ENCODE measurements around the gene CARHSP1. TPM values are rescaled to one million over a fixed set of nuclear protein-coding genes. Genes with fewer than 3 reads are reported as not detected.

Gene CARHSP1
- total RNA-seq, 4 donors from 2014 or later = 20.0 to 79.2 (median 67.4) TPM

DNA sequence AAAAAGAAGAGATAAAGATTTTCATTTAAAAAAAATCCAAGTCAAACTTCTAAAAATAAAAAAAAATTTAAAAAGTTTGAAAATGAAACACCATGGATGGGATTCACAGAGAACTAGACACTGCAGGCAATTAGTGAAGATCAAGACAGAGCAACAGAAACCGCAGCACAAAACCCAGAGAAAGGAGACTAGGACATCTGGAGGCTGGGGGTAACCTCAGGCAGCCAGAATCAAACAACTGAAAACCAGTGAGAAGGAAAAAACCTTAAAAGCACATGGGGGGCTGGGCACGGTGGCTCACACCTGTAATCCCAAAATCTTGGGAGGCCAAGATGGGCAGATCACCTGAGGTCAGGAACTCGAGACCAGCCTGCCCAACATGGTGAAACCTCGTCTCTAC is 44.0 kb upstream of the CARHSP1 start:
- TF ChIP-seq, protein P1, sequence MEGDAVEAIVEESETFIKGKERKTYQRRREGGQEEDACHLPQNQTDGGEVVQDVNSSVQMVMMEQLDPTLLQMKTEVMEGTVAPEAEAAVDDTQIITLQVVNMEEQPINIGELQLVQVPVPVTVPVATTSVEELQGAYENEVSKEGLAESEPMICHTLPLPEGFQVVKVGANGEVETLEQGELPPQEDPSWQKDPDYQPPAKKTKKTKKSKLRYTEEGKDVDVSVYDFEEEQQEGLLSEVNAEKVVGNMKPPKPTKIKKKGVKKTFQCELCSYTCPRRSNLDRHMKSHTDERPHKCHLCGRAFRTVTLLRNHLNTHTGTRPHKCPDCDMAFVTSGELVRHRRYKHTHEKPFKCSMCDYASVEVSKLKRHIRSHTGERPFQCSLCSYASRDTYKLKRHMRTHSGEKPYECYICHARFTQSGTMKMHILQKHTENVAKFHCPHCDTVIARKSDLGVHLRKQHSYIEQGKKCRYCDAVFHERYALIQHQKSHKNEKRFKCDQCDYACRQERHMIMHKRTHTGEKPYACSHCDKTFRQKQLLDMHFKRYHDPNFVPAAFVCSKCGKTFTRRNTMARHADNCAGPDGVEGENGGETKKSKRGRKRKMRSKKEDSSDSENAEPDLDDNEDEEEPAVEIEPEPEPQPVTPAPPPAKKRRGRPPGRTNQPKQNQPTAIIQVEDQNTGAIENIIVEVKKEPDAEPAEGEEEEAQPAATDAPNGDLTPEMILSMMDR (IDR thresholded peaks at IDR 0.05) = no peak
- no peak for TF ChIP-seq POLR2A (IDR thresholded peaks at IDR 0.05)
- no peak for DNase-seq
- H3K36me3 ChIP-seq = no peaks in the 10 kb centered on the region
- no peak overlapping the region for H3K4me3 ChIP-seq
- intact Hi-C loops (cut with DNase I; ENCODE audit: low total_unique reads) = no loop called here
- no peaks in the 10 kb centered on the region for H3K27me3 ChIP-seq
- no peaks in the 10 kb centered on the region for H3K4me1 ChIP-seq
- no peaks in the 10 kb centered on the region for H3K9me3 ChIP-seq
- no peak overlapping the region for H3K27ac ChIP-seq

DNA sequence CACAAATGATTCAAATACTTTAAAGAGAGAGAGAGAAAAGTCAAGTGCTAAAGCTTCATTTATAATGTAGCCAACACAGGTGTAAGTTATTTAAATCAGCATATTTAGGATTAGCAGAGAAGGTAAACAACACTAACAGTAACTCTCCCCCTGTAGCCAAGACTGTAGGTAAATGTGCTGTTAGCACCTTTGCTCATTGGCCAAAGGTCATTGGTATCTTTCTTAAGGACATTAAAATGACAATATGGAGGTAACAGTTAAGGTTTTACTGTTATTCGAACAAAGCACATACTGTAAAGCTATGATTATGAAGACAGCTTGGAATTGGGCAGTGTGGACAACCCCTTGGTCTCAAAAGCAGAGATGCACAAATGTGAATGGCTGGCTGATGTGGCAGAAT is 42.0 kb upstream of the CARHSP1 start:
- no peak for TF ChIP-seq POLR2A (IDR thresholded peaks at IDR 0.05)
- H3K27me3 ChIP-seq = no peaks in the 10 kb centered on the region
- intact Hi-C loops (cut with DNase I; ENCODE audit: low total_unique reads) = no loop called here
- H3K9me3 ChIP-seq = no peaks in the 10 kb centered on the region
- no peak overlapping the region for H3K27ac ChIP-seq
- no peaks in the 10 kb centered on the region for H3K4me1 ChIP-seq
- no peaks in the 10 kb centered on the region for H3K36me3 ChIP-seq
- DNase-seq = no peak
- no peak overlapping the region for H3K4me3 ChIP-seq

DNA sequence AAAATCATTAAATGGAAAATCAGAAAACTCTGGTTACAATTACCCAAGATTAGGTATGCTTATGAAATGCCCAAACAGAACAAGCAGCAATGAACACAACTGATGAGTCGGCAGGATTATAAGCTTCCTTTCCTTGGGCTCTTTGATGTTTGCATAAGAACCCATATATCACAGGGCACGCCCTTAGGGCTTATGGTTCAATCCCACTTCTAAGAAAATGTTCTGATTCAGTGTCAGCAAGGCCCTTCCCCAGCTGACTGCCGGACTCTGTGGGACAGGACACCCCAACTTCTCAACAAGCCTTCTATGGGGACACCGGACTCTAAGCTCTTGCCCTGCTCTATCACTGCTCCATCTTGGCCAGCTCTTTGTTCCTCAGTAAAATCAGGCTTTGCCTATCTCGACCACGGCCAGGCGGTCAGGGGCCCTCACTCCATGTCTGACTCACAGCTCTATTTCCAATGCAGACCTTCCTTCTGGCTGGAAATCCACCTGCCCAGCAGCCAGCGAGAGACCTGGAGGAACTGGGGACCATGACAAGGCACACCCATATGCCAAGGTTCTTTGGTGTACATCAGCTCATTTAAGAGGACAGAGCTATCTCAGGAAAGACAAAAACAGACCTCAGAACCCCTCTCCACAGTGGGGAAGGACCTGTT is 40.1 kb upstream of the CARHSP1 start:
- H3K27me3 ChIP-seq = no peaks in the 10 kb centered on the region
- intact Hi-C loops (cut with DNase I; ENCODE audit: low total_unique reads) = no loop called here
- no peaks in the 10 kb centered on the region for H3K4me1 ChIP-seq
- TF ChIP-seq POLR2A (IDR thresholded peaks at IDR 0.05) = no peak
- TF ChIP-seq, protein P1 (IDR thresholded peaks at IDR 0.05) = no peak
- no peak overlapping the region for H3K27ac ChIP-seq
- H3K36me3 ChIP-seq = no peaks in the 10 kb centered on the region
- H3K4me3 ChIP-seq = no peak overlapping the region
- DNase-seq = no peak
- H3K9me3 ChIP-seq = no peaks in the 10 kb centered on the region

DNA sequence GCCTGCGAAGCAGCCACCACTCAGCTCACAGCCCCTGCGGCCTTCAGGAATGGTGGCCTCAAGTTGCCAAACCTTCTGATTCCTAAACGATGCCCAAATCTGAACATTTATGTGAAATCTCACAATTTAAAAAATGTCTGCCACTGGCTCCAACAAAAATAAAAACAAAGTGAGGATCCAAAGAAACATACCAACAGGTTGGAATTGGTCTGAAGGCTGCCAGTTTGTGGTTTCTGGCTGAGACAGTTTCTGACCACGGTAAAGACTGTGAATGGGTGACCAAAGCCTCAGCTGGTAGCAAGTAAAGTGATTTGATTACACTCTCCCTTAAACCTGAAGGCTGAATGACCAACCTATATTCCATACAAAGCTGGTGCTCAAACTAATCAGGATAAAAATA is 38.3 kb upstream of the CARHSP1 start:
- no peak for DNase-seq
- intact Hi-C loops (cut with DNase I; ENCODE audit: low total_unique reads) = no loop called here
- H3K36me3 ChIP-seq = no peaks in the 10 kb centered on the region
- no peak overlapping the region for H3K27ac ChIP-seq
- H3K27me3 ChIP-seq = no peaks in the 10 kb centered on the region
- no peak overlapping the region for H3K4me3 ChIP-seq
- TF ChIP-seq, protein P1 (IDR thresholded peaks at IDR 0.05) = no peak
- no peak for TF ChIP-seq POLR2A (IDR thresholded peaks at IDR 0.05)
- no peaks in the 10 kb centered on the region for H3K4me1 ChIP-seq
- no peaks in the 10 kb centered on the region for H3K9me3 ChIP-seq

DNA sequence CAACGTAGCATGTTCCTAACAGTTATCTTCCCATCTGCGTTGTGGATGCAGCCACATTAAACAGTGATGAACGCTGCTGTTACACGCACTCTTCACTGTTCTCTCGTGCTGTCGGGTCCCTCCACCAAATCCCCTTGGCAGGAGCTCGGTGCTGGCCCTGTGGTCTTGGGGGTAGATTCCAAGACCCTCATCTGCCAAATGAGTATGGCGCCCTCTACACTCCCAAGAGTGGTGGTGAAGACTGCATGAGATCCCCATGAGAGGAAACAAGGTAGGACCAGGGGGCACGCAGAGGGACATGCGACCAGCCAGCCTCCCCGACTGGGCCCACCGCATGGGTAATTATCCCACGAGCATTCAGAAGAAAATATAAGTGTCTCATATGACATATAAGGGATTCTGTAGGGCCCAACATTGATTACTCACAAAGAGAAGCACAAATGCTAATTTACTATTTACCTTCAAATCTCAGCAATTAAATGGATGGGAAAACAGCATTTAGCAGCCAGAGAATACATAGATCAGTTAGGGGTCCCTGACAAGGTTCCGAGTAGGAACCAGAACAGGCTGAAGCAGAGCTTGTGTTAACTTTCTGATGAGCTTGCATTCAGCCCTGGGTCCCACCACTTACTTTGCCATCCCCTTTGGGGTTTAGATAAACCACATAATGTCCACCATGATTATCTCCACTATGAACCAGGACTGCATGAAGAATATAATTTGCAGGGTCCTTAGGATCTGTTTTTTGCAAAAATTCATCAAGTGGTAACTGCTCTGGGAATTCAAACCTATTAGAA is 37.2 kb upstream of the CARHSP1 start:
- intact Hi-C loops (cut with DNase I; ENCODE audit: low total_unique reads) = no loop called here
- no peaks in the 10 kb centered on the region for H3K36me3 ChIP-seq
- H3K4me1 ChIP-seq = no peaks in the 10 kb centered on the region
- H3K4me3 ChIP-seq = no peak overlapping the region
- no peak overlapping the region for H3K27ac ChIP-seq
- TF ChIP-seq, protein P1 (IDR thresholded peaks at IDR 0.05) = no peak
- no peak for TF ChIP-seq POLR2A (IDR thresholded peaks at IDR 0.05)
- no peaks in the 10 kb centered on the region for H3K27me3 ChIP-seq
- H3K9me3 ChIP-seq = no peaks in the 10 kb centered on the region
- no peak for DNase-seq

All from uterus (tissue), 4 donors.